ENCODE results near the gene COBL. TPM values are rescaled to one million over a fixed set of nuclear protein-coding genes. Genes with fewer than 3 reads are reported as not detected.

The COBL gene
- total RNA-seq, 4 donors from 2014 or later = under 0.01 to 7.7 (median 2.6) TPM

DNA sequence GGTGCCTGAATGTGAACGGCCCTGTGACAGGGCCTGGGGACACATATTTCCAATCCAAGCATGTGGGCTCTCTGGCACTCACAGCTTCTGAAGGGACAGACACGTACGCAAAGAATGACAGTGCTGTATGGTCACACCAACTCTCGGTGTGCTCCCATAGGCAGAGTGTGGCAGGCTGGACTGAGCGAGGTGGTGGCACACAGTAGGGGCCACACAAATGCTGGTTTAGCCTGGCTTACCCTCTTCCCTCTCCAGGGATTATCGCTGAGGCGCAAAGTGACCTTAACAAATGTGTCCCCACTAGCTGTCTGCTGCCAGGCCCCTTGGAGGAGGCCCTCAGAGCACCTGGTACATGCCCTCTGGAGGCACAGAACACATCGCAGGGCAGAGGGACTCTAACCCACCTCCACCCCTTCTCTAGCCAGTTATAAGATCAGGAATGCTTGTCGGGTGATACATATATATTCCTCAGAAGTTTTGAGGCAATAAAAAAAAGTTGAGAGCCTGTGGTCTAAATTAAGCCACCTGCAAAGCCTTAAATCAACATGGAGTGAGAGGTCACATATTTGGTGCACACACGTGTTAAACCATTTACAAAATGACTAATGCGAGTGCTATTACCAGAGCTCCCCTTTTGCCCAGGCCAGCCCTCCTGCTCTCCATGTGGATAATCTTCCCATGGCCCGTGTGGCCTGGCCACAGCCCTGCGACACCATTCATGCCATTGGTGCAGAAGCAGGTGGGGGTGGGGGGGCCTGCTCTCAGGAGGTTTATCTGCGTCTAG lies 271.1 kb downstream of the COBL start:
- no peak for DNase-seq
- no peak overlapping the region for H3K4me3 ChIP-seq
- no peaks in the 10 kb centered on the region for H3K36me3 ChIP-seq
- intact Hi-C loops (cut with DNase I; ENCODE audit: low total_unique reads) = no loop called here
- TF ChIP-seq, protein P1, sequence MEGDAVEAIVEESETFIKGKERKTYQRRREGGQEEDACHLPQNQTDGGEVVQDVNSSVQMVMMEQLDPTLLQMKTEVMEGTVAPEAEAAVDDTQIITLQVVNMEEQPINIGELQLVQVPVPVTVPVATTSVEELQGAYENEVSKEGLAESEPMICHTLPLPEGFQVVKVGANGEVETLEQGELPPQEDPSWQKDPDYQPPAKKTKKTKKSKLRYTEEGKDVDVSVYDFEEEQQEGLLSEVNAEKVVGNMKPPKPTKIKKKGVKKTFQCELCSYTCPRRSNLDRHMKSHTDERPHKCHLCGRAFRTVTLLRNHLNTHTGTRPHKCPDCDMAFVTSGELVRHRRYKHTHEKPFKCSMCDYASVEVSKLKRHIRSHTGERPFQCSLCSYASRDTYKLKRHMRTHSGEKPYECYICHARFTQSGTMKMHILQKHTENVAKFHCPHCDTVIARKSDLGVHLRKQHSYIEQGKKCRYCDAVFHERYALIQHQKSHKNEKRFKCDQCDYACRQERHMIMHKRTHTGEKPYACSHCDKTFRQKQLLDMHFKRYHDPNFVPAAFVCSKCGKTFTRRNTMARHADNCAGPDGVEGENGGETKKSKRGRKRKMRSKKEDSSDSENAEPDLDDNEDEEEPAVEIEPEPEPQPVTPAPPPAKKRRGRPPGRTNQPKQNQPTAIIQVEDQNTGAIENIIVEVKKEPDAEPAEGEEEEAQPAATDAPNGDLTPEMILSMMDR (IDR thresholded peaks at IDR 0.05) = no peak
- TF ChIP-seq POLR2A (IDR thresholded peaks at IDR 0.05) = no peak
- no peaks in the 10 kb centered on the region for H3K27me3 ChIP-seq
- H3K4me1 ChIP-seq = no peaks in the 10 kb centered on the region
- H3K9me3 ChIP-seq = no peaks in the 10 kb centered on the region
- H3K27ac ChIP-seq = no peak overlapping the region

- Histone ChIP-seq H3K27me3 (no peaks in the 10 kb centered on the region), H3K9me3 (no peaks in the 10 kb centered on the region), H3K4me1 (no peaks in the 10 kb centered on the region), H3K4me3 (no peak overlapping the region), H3K27ac (no peak overlapping the region), H3K36me3 (no peaks in the 10 kb centered on the region)
- no peak for DNase-seq
- intact Hi-C loops (cut with DNase I; ENCODE audit: low total_unique reads) = no loop called here
- no peak for TF ChIP-seq POLR2A (IDR thresholded peaks at IDR 0.05)
- TF ChIP-seq, protein P1 (IDR thresholded peaks at IDR 0.05) = no peak
These were observed 273.1 kb downstream of the COBL start for GRCh38 chr7:51043461-51043860.

- Histone ChIP-seq H3K4me3 (no peak overlapping the region), H3K27ac (no peak overlapping the region), H3K9me3 (no peaks in the 10 kb centered on the region), H3K27me3 (no peaks in the 10 kb centered on the region), H3K36me3 (no peaks in the 10 kb centered on the region), H3K4me1 (no peaks in the 10 kb centered on the region)
- intact Hi-C loops (cut with DNase I; ENCODE audit: low total_unique reads) = no loop called here
- no peak for TF ChIP-seq POLR2A (IDR thresholded peaks at IDR 0.05)
- TF ChIP-seq, protein P1 (IDR thresholded peaks at IDR 0.05) = no peak
- no peak for DNase-seq
These were observed 275.8 kb downstream of the COBL start for GRCh38 chr7:51040787-51041186.

- Histone ChIP-seq H3K27ac (no peak overlapping the region), H3K36me3 (no peaks in the 10 kb centered on the region), H3K27me3 (no peaks in the 10 kb centered on the region), H3K4me3 (no peak overlapping the region), H3K9me3 (no peaks in the 10 kb centered on the region), H3K4me1 (no peaks in the 10 kb centered on the region)
- DNase-seq = no peak
- TF ChIP-seq POLR2A (IDR thresholded peaks at IDR 0.05) = no peak
- TF ChIP-seq, protein P1 (IDR thresholded peaks at IDR 0.05) = no peak
- intact Hi-C loops (cut with DNase I; ENCODE audit: low total_unique reads) = no loop called here
These were observed 278.0 kb downstream of the COBL start for GRCh38 chr7:51038573-51038972.

GRCh38 chr7:51035716-51036115 lies 280.9 kb downstream of the COBL start:
- TF ChIP-seq, protein P1 (IDR thresholded peaks at IDR 0.05) = no peak
- TF ChIP-seq POLR2A (IDR thresholded peaks at IDR 0.05) = no peak
- Histone ChIP-seq H3K4me1 (no peaks in the 10 kb centered on the region), H3K9me3 (no peaks in the 10 kb centered on the region), H3K4me3 (no peak overlapping the region), H3K27me3 (no peaks in the 10 kb centered on the region), H3K36me3 (no peaks in the 10 kb centered on the region), H3K27ac (no peak overlapping the region)
- intact Hi-C loops (cut with DNase I; ENCODE audit: low total_unique reads) = no loop called here
- no peak for DNase-seq

Measured in uterus (tissue), 4 donors.